Heart right ventricle (tissue), 16 donors: Measurements from ENCODE around the gene SLC35F1. TPM values are rescaled to one million over a fixed set of nuclear protein-coding genes. Genes with fewer than 3 reads are reported as not detected.

ENCODE experiments used
- ATAC-seq, 8 donors: fragments of 200-7000 bp; cut with Tn5 transposase; one replicate each; pipeline ENCODE4 v1.9.1; 2020; ENCODE audit warnings: mild to moderate bottlenecking in 8 of 8, moderate library complexity in 8 of 8, moderate number of reproducible peaks in 1 of 8
- DNase-seq, 2 donors: peaks; one replicate each; pipeline ENCODE4 v3.0.0-alpha.2; 2020
- H3K27ac ChIP-seq, 10 donors: fragments of 200-600 bp; sonication (generic) in 2 of 10; one replicate each; pipeline versions ENCODE4 v1.5.0 to v1.8.0; 2020 to 2022; ENCODE audit warnings: mild to moderate bottlenecking in 3 of 10
- H3K27me3 ChIP-seq, 7 donors: fragments of 200-600 bp; one replicate each; pipeline ENCODE4 v1.8.0; 2021 to 2022; ENCODE audit warnings: mild to moderate bottlenecking in 2 of 7
- H3K36me3 ChIP-seq, 9 donors: fragments of 200-600 bp; sonication (generic) in 1 of 9; one replicate each; pipeline versions ENCODE4 v1.5.0 to v1.8.0; 2020 to 2022; ENCODE audit warnings: mild to moderate bottlenecking in 2 of 9
- H3K4me1 ChIP-seq, 9 donors: fragments of 200-600 bp; sonication (generic) in 1 of 9; one replicate each; pipeline versions ENCODE4 v1.5.0 to v1.8.0; 2020 to 2022; ENCODE audit warnings: mild to moderate bottlenecking in 4 of 9
- H3K4me3 ChIP-seq, 10 donors: fragments of 200-600 bp; sonication (generic) in 2 of 10; one replicate each; pipeline versions ENCODE4 v1.5.0 to v1.8.0; 2020 to 2022; ENCODE audit warnings: mild to moderate bottlenecking in 7 of 10, moderate library complexity in 2 of 10
- H3K9me3 ChIP-seq, 11 donors: fragments of 200-600 bp in 10 of 11; sonication (generic) in 2 of 11; one replicate each; pipeline versions ENCODE4 v1.5.0 to v1.8.0; 2013 to 2022; ENCODE audit warnings: mild to moderate bottlenecking in 2 of 11, control low read depth in 1 of 11, moderate library complexity in 1 of 11
- WGBS, 2 donors: extraction: QIAGEN DNeasy Blood & Tissue Kit; methylation state at CpG; one replicate each; pipeline ENCODE4 v1.1.7; 2013; ENCODE audit warnings: inconsistent platforms in 1 of 2; 5-methylcytosine and 5-hydroxymethylcytosine counted together
- intact Hi-C, 10 donors: fragments of 100-400 bp; cut with DNase I; formaldehyde crosslinking; loops; one replicate each; pipeline versions ENCODE4 v1.11.1 to v1.14.2; 2022
- polyA plus RNA-seq, 2 donors: library from polyadenylated mRNA; stranded (reverse); fragments of 200-250 nt; gene quantifications; one replicate each; pipeline ENCODE4 v1.2.3, GENCODE V29; 2013
- total RNA-seq, 10 donors: library from RNA; stranded (reverse); fragmentation: NEBNext Ultra II Directional in 3 of 10; extraction: Animal tissue kit (Norgen Biotek cat#: 25700) in 3 of 10; gene quantifications; one replicate each; pipeline versions ENCODE4 v1.2.1 to v1.2.4, GENCODE V29; 2021 to 2023
- TF ChIP-seq, protein P1 (sequence below), 9 donors: fragments of 200-600 bp; sonication (generic) in 2 of 9; IDR thresholded peaks; one replicate each; pipeline versions ENCODE4 v1.5.0 to v1.8.0; 2021 to 2022; ENCODE audit warnings: antibody characterized with exemption in 9 of 9, mild to moderate bottlenecking in 5 of 9, moderate library complexity in 1 of 9
- donor health status: Arrhythmogenic right ventricular cardiomyopathy.
- donor health status: ischemic (EF 13 %, LVEDD 7.1; RV severe dilation, severe dysfunction).
- donor health status: healthy with polysubstance abuse.
- donor health status: DM: no; HTN: yes; CAD: no.
- donor health status: DM: no; HTN: no; CAD: no.
- donor health status: ischemic (EF 25% LVEDD 6.9; RV normal size, moderate dysfunction).
- donor health status: ischemic (EF 25% LVEDD 5.7; RV mildly dilated, moderate dysfunction).
- donor health status: healthy.
- donor health status: DM: yes; HTN: yes; CAD: no.
- donor health status: Ischemic cardiomyopathy.
- donor health status: ischemic (EF 35%, LVEDD 5.7; RV mildly dilated, moderate dysfunction).
- donor health status: nonischemic (EF 11% LVEDD 7.7; RV severe dilation, severe dysfunction).
- donor health status: DM: yes; HTN: yes; CAD: no.
- donor health status: PGD.
- donor health status: ischemic (EF 29% LVEDD 5.4; RV normal size, mild dysfunction).
- donor health status: nonischemic (EF 23%, LVEDD 6.1; RV moderate dilation, normal function).

Gene SLC35F1
- total and polyA plus RNA-seq, 12 donors = 0.75 to 17.7 (median 6.3) TPM

DNA sequence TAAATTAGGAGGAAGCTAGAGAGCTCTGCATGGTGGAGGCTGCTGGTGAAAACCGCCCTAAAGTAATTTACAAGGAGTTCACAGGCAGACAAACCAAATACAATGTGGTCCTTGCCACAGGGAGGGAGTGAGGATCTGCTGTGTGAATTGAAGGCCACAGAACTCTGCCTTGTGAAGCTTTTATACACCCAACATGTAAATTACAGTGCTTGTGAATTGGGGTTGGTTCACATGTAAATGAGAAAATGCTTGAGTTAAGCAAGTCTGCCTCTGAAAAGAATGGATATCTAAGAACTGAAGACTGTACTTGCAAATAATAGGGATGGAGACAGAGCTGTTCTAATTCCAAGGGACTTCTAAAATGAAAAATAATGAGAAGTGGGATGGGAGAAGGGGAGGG is 194.2 kb downstream of the SLC35F1 start:
- Histone ChIP-seq H3K36me3 (no peaks in the 10 kb centered on the region), H3K4me1 (peaks cover 0 to 32% (median 3%) of the 10 kb centered on the region in 9 donors), H3K27me3 (no peaks in the 10 kb centered on the region), H3K4me3 (no peak overlapping the region), H3K9me3 (peaks cover 0 to 11% (median 0%) of the 10 kb centered on the region in 11 donors), H3K27ac (peak overlapping the region in 2 of 10 donors; percentile 2 to 24)
- 75 to 81% methylated on average over 1 of the region's 1 CpG for WGBS, 2 donors
- intact Hi-C loops = no loop called here
- ATAC-seq (peak in 2 of 8 donors; percentile 8 to 14), DNase-seq (no peak)
- TF ChIP-seq, protein P1, sequence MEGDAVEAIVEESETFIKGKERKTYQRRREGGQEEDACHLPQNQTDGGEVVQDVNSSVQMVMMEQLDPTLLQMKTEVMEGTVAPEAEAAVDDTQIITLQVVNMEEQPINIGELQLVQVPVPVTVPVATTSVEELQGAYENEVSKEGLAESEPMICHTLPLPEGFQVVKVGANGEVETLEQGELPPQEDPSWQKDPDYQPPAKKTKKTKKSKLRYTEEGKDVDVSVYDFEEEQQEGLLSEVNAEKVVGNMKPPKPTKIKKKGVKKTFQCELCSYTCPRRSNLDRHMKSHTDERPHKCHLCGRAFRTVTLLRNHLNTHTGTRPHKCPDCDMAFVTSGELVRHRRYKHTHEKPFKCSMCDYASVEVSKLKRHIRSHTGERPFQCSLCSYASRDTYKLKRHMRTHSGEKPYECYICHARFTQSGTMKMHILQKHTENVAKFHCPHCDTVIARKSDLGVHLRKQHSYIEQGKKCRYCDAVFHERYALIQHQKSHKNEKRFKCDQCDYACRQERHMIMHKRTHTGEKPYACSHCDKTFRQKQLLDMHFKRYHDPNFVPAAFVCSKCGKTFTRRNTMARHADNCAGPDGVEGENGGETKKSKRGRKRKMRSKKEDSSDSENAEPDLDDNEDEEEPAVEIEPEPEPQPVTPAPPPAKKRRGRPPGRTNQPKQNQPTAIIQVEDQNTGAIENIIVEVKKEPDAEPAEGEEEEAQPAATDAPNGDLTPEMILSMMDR (IDR thresholded peaks at IDR 0.05) = no peak

DNA sequence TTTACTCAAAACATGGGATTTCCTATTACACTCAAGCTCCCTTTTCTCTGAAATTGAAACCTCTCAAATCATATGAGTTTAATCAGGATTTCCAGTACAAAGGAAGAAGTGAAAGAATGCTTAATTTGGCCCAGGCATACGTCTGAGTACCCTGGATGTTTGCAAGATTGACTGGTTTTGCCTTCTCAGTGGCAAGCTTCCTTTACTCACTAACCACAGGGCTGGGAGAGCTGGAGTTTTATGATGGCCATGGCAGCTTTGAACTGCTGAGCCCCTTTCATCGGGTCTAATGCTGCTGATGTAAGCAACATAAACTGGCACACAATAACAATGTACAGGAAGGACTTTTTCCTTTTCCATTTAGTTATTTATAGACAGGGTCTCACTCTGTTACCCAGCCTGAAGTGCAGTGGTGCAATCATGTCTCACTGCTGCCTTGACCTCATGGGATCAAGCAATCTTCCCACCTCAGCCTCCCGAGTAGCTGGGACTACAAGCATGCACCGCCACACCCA is 194.8 kb downstream of the SLC35F1 start:
- Histone ChIP-seq H3K27ac (no peak overlapping the region), H3K36me3 (no peaks in the 10 kb centered on the region), H3K4me3 (no peak overlapping the region), H3K27me3 (no peaks in the 10 kb centered on the region), H3K9me3 (peaks cover 0 to 11% (median 0%) of the 10 kb centered on the region in 11 donors), H3K4me1 (peaks cover 0 to 32% (median 3%) of the 10 kb centered on the region in 9 donors)
- intact Hi-C loops = no loop called here
- WGBS, 2 donors = 53 to 61% methylated on average over 4 of the region's 4 CpGs
- TF ChIP-seq, protein P1 (IDR thresholded peaks at IDR 0.05) = no peak
- ATAC-seq = no peak
- DNase-seq = no peak

- ATAC-seq = no peak
- TF ChIP-seq, protein P1 (IDR thresholded peaks at IDR 0.05) = no peak
- DNase-seq = no peak
- Histone ChIP-seq H3K27me3 (no peaks in the 10 kb centered on the region), H3K4me1 (peaks cover 0 to 31% (median 3%) of the 10 kb centered on the region in 9 donors), H3K36me3 (no peaks in the 10 kb centered on the region), H3K4me3 (no peak overlapping the region), H3K27ac (no peak overlapping the region), H3K9me3 (peaks cover 0 to 11% (median 0%) of the 10 kb centered on the region in 11 donors)
- intact Hi-C loops = no loop called here
- WGBS, 2 donors = 65 to 68% methylated on average over 2 of the region's 2 CpGs
Measured at GRCh38 chr6:118102401-118102800, 195.3 kb downstream of the SLC35F1 start.

DNA sequence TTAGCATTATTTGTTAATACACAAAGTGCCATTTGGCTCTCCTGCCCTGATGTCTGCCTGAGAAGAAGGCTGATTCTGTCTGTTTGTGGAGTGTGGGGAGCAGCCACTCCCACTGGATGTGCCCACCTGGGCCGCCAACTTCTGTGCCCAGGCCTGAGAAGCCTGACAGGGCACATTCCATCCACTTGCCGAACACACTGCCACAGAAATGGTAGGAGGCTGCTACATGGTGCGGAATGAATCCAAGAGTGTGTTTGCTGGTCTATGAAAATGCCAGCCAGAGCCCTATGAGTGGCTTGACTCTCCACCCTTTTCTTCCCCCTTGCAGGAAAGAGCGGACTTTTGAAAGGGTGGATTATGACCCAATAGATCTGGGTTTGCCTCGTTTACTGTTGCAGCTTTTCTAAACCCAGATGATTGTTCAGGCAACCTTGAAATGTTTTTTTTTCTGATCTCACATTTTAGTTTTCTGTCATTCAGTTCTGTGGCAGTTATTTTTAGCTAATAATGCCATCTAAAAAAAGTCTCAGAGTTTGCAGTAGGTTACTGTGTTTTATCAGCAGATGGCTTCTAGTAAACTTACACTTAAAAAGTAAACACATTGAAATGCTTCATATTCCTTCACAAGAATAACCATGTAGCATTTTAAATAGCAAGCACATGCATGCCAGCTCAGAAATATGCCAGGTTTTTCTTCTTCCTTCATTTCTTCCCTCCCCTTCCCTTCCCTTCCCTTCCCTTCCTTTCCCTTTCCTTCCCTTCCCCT is 196.5 kb downstream of the SLC35F1 start:
- no peak overlapping the region for H3K4me3 ChIP-seq
- peak in 1 of 2 donors; percentile 7 for DNase-seq
- peak in 7 of 8 donors; percentile 37 to 86 (median 78) for ATAC-seq
- 60 to 66% methylated on average over 5 of the region's 5 CpGs for WGBS, 2 donors
- TF ChIP-seq, protein P1 (IDR thresholded peaks at IDR 0.05) = no peak
- intact Hi-C loops = no loop called here
- H3K4me1 ChIP-seq = peaks cover 0 to 24% (median 3%) of the 10 kb centered on the region in 9 donors
- H3K27ac ChIP-seq = peak overlapping the region in 9 of 10 donors; percentile 3 to 67 (median 41)
- no peaks in the 10 kb centered on the region for H3K27me3 ChIP-seq
- peaks cover 0 to 11% (median 0%) of the 10 kb centered on the region in 11 donors for H3K9me3 ChIP-seq
- H3K36me3 ChIP-seq = no peaks in the 10 kb centered on the region
